A673 (cell line): ENCODE measurements around the gene TMEM44. TPM values are rescaled to one million over a fixed set of nuclear protein-coding genes. Genes with fewer than 3 reads are reported as not detected.

Experiments
- BruUV-seq: library from RNA; stranded (reverse); fragments of 400-500 nt; replicated peaks from 2 replicates; lab custom pipeline; 2021; lab: Mats Ljungman, UMichigan
- CTCF ChIA-PET: fragments of 300-600 bp; sonication (Branson Sonifier 250); formaldehyde crosslinking; loops from one replicate; lab custom pipeline; 2022; ENCODE audit warnings: antibody characterized with exemption; lab: Charles Lee
- POLR2A ChIA-PET: fragments of 300-600 bp; sonication (Branson Sonifier 250); formaldehyde crosslinking; loops from one replicate; lab custom pipeline; 2022; ENCODE audit warnings: antibody characterized with exemption; ENCODE audit not compliant: low non-redundant PET; lab: Charles Lee
- DNase-seq: peaks from one replicate; pipeline ENCODE4 v3.0.0-alpha.2; 2015; ENCODE audit warnings: low spot score
- H3K27ac ChIP-seq: fragments of 200-600 bp; sonication (generic); 2 replicates; pipeline ENCODE4 v1.5.1; 2016; ENCODE audit warnings: mixed run types, low read depth, mild to moderate bottlenecking, mixed read lengths, antibody characterized with exemption, low read length; ENCODE audit not compliant: poor library complexity, severe bottlenecking
- H3K27me3 ChIP-seq: fragments of 200-600 bp; sonication (generic); replicated peaks from 2 replicates; pipeline ENCODE4 v1.6.1; 2017; ENCODE audit warnings: mixed run types, low read depth, mild to moderate bottlenecking, mixed read lengths, antibody characterized with exemption, low read length; ENCODE audit not compliant: insufficient read depth, poor library complexity
- H3K36me3 ChIP-seq: fragments of 200-600 bp; sonication (generic); 2 replicates; pipeline ENCODE4 v1.6.1; 2016; ENCODE audit warnings: mixed run types, mild to moderate bottlenecking, mixed read lengths, antibody characterized with exemption, low read length; ENCODE audit not compliant: insufficient read depth, poor library complexity, severe bottlenecking
- H3K4me1 ChIP-seq: fragments of 200-600 bp; sonication (generic); 2 replicates; pipeline ENCODE4 v1.6.1; 2017; ENCODE audit warnings: mixed run types, mild to moderate bottlenecking, mixed read lengths, antibody characterized with exemption, low read length; ENCODE audit not compliant: insufficient read depth, poor library complexity, severe bottlenecking
- H3K4me3 ChIP-seq: fragments of 200-600 bp; sonication (generic); 2 replicates; pipeline ENCODE4 v1.5.1; 2016; ENCODE audit warnings: low read depth, mixed run types, mild to moderate bottlenecking, mixed read lengths, low read length; ENCODE audit not compliant: poor library complexity, severe bottlenecking
- H3K9me3 ChIP-seq: fragments of 200-600 bp; sonication (generic); 2 replicates; pipeline ENCODE4 v1.6.1; 2016; ENCODE audit warnings: mixed run types, low read depth, mild to moderate bottlenecking, mixed read lengths, antibody characterized with exemption, low read length; ENCODE audit not compliant: poor library complexity, severe bottlenecking
- CTCF ChIP-seq: fragments of 300-800, 200-600 bp; sonication (generic); conservative IDR thresholded peaks from 2 replicates; pipeline ENCODE4 v1.5.1; 2017; ENCODE audit warnings: low read depth, mild to moderate bottlenecking, antibody characterized with exemption, low read length, moderate library complexity, mixed read lengths
- EZH2 ChIP-seq: fragments of 200-600 bp; sonication (generic); IDR thresholded peaks from 2 replicates; pipeline ENCODE4 v1.6.1; 2017; ENCODE audit warnings: borderline replicate concordance, low read depth, mild to moderate bottlenecking, mixed read lengths, antibody characterized with exemption, low read length; ENCODE audit not compliant: poor library complexity, severe bottlenecking
- intact Hi-C: fragments of 100-400 bp; cut with micrococcal nuclease; formaldehyde crosslinking; loops from one replicate; pipeline ENCODE4 v1.10.0; 2022; ENCODE audit not compliant: unreplicated experiment
- total RNA-seq: library from RNA; stranded (reverse); gene quantifications from 2 replicates; pipeline ENCODE4 v1.2.3, GENCODE V29; 2021

Gene TMEM44
- total RNA-seq, 1 experiment from 2014 or later: 20.9 TPM

- CTCF ChIA-PET: no interaction called here
- Histone ChIP-seq H3K4me1 (peaks cover 16% of the 10 kb centered on the region), H3K27me3 (no peaks in the 10 kb centered on the region), H3K4me3 (no peak overlapping the region), H3K27ac (no peak overlapping the region), H3K36me3 (no peaks in the 10 kb centered on the region), H3K9me3 (no peaks in the 10 kb centered on the region)
- POLR2A ChIA-PET: no interaction called here
- intact Hi-C loops: loop anchor here (5.0 kb wide), 1 partner anchor 98 kb away; no protein-coding TSS in a partner anchor
- no peak for DNase-seq
- BruUV-seq: no TSS peak
- TF ChIP-seq CTCF (no peak), EZH2 (no peak)
These were observed 63.0 kb downstream of the TMEM44 start for GRCh38 chr3:194570235-194570634.

- Histone ChIP-seq H3K4me1 (peaks cover 16% of the 10 kb centered on the region), H3K36me3 (no peaks in the 10 kb centered on the region), H3K9me3 (no peaks in the 10 kb centered on the region), H3K27me3 (no peaks in the 10 kb centered on the region), H3K27ac (no peak overlapping the region), H3K4me3 (no peak overlapping the region)
- intact Hi-C loops: no loop called here
- TF ChIP-seq EZH2 (no peak), CTCF (no peak)
- BruUV-seq: no TSS peak
- POLR2A ChIA-PET: no interaction called here
- CTCF ChIA-PET: no interaction called here
- DNase-seq: no peak
These were observed 64.0 kb downstream of the TMEM44 start for GRCh38 chr3:194569252-194569651.

GRCh38 chr3:194565597-194566190, 67.5 kb downstream of the TMEM44 start:
- Histone ChIP-seq H3K27ac (no peak overlapping the region), H3K4me3 (no peak overlapping the region), H3K36me3 (no peaks in the 10 kb centered on the region), H3K4me1 (peaks cover 5% of the 10 kb centered on the region), H3K9me3 (no peaks in the 10 kb centered on the region), H3K27me3 (no peaks in the 10 kb centered on the region)
- CTCF ChIA-PET: no interaction called here
- no TSS peak for BruUV-seq
- intact Hi-C loops: no loop called here
- no peak for DNase-seq
- TF ChIP-seq CTCF (no peak), EZH2 (no peak)
- POLR2A ChIA-PET: no interaction called here
